ENCODE measurements around the gene QARS1. TPM values are rescaled to one million over a fixed set of nuclear protein-coding genes. Genes with fewer than 3 reads are reported as not detected.
A peak's percentile ranks its signal among the peaks of the same experiment; 100 is the strongest.

The QARS1 gene
- total and polyA plus RNA-seq, 2 of the 13 experiments (the other 11 are each of a cell fraction or from before 2014, with no cell fraction given), result 307 to 327 TPM

DNA sequence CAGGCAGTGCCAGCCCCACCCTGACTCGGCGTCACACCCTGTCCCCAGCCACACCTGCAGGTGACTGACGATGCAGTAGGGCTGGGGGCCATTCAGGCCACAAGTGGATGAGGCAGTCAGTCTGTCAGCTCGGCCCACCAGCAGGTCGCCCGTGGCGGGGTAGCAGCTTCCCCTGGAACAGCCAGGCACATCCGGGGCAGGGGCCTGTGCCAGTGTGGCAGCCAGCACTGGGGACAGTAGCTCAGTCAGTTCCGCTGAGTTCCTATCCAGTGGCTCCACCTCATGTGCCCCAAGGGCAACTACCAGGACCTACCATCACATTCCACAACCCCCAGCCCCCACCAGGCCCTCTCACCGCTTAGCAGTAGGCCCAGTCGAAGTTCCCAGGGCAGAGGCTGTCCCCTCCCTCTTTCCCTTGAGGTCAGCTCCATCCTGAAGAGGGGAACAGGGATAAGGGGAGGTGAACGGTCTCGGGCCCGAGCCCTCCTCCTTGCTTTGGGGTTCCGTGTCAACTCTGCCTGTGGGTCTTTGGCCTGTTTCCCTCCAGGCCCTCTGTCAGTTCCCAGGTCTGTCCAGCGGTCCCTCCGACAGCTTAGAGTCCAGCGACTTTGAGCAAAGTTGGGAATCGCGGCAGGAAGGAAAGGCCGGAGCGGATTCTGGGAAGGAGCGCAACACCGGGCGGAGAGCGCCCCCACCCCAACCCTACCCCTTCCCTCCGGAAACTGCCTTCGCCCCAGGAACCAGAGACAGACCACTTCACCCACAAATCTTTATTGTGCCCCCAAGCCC is 28.1 kb upstream of the QARS1 start, which contains the start of gene LAMB2 (continued):
- peak; percentile 82 for TF ChIP-seq POLR2G (IDR thresholded peaks at IDR 0.05; ENCODE audit: low read depth, low read length)
- no peak for TF ChIP-seq ZNF652 (CRISPR knock-in tag; IDR thresholded peaks at IDR 0.05; ENCODE audit: borderline replicate concordance, low read depth)
- TF ChIP-seq GABPB1 (CRISPR knock-in tag; IDR thresholded peaks at IDR 0.05), result peak; percentile 57
- TF ChIP-seq, protein P1, sequence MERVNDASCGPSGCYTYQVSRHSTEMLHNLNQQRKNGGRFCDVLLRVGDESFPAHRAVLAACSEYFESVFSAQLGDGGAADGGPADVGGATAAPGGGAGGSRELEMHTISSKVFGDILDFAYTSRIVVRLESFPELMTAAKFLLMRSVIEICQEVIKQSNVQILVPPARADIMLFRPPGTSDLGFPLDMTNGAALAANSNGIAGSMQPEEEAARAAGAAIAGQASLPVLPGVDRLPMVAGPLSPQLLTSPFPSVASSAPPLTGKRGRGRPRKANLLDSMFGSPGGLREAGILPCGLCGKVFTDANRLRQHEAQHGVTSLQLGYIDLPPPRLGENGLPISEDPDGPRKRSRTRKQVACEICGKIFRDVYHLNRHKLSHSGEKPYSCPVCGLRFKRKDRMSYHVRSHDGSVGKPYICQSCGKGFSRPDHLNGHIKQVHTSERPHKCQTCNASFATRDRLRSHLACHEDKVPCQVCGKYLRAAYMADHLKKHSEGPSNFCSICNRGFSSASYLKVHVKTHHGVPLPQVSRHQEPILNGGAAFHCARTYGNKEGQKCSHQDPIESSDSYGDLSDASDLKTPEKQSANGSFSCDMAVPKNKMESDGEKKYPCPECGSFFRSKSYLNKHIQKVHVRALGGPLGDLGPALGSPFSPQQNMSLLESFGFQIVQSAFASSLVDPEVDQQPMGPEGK (CRISPR knock-in tag; IDR thresholded peaks at IDR 0.05), result peak; percentile 89
- TF ChIP-seq ZBTB7A (CRISPR knock-in tag; IDR thresholded peaks at IDR 0.05), result peak; percentile 26; the same call in 1 of the 2 replicates
- TF ChIP-seq, protein P2, sequence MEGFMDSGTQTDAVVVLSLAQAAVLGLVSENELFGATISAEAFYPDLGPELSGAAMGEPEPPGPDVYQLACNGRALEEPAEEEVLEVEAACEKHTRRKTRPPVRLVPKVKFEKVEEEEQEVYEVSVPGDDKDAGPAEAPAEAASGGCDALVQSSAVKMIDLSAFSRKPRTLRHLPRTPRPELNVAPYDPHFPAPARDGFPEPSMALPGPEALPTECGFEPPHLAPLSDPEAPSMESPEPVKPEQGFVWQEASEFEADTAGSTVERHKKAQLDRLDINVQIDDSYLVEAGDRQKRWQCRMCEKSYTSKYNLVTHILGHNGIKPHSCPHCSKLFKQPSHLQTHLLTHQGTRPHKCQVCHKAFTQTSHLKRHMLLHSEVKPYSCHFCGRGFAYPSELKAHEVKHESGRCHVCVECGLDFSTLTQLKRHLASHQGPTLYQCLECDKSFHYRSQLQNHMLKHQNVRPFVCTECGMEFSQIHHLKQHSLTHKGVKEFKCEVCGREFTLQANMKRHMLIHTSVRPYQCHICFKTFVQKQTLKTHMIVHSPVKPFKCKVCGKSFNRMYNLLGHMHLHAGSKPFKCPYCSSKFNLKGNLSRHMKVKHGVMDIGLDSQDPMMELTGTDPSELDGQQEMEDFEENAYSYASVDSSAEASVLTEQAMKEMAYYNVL (CRISPR knock-in tag; IDR thresholded peaks at IDR 0.05; ENCODE audit: borderline replicate concordance), result peak; percentile 57; the same call in 1 of the 2 replicates
- TF ChIP-seq, protein P3, sequence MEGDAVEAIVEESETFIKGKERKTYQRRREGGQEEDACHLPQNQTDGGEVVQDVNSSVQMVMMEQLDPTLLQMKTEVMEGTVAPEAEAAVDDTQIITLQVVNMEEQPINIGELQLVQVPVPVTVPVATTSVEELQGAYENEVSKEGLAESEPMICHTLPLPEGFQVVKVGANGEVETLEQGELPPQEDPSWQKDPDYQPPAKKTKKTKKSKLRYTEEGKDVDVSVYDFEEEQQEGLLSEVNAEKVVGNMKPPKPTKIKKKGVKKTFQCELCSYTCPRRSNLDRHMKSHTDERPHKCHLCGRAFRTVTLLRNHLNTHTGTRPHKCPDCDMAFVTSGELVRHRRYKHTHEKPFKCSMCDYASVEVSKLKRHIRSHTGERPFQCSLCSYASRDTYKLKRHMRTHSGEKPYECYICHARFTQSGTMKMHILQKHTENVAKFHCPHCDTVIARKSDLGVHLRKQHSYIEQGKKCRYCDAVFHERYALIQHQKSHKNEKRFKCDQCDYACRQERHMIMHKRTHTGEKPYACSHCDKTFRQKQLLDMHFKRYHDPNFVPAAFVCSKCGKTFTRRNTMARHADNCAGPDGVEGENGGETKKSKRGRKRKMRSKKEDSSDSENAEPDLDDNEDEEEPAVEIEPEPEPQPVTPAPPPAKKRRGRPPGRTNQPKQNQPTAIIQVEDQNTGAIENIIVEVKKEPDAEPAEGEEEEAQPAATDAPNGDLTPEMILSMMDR (CRISPR knock-in tag; IDR thresholded peaks at IDR 0.05), result peak; percentile 60
- peak; percentile 72 for TF ChIP-seq BORCS8-MEF2B (CRISPR knock-in tag; IDR thresholded peaks at IDR 0.05)
- TF ChIP-seq, protein P4, sequence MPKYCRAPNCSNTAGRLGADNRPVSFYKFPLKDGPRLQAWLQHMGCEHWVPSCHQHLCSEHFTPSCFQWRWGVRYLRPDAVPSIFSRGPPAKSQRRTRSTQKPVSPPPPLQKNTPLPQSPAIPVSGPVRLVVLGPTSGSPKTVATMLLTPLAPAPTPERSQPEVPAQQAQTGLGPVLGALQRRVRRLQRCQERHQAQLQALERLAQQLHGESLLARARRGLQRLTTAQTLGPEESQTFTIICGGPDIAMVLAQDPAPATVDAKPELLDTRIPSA (CRISPR knock-in tag; IDR thresholded peaks at IDR 0.05; ENCODE audit: borderline replicate concordance), result no peak
- TF ChIP-seq, protein P5, sequence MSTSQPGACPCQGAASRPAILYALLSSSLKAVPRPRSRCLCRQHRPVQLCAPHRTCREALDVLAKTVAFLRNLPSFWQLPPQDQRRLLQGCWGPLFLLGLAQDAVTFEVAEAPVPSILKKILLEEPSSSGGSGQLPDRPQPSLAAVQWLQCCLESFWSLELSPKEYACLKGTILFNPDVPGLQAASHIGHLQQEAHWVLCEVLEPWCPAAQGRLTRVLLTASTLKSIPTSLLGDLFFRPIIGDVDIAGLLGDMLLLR (CRISPR knock-in tag; IDR thresholded peaks at IDR 0.05), result peak; percentile 71; the same call in 1 of the 2 replicates
- peak; percentile 3; the same call in 1 of the 2 replicates for TF ChIP-seq ZNF598 (CRISPR knock-in tag; IDR thresholded peaks at IDR 0.05; ENCODE audit: borderline replicate concordance)
- peak; percentile 90 for TF ChIP-seq SAP130 (CRISPR knock-in tag; IDR thresholded peaks at IDR 0.05; ENCODE audit: low read depth)
- TF ChIP-seq SPEN (CRISPR knock-in tag; IDR thresholded peaks at IDR 0.05; ENCODE audit: low read depth), result peak; percentile 66
- TF ChIP-seq, protein P6, sequence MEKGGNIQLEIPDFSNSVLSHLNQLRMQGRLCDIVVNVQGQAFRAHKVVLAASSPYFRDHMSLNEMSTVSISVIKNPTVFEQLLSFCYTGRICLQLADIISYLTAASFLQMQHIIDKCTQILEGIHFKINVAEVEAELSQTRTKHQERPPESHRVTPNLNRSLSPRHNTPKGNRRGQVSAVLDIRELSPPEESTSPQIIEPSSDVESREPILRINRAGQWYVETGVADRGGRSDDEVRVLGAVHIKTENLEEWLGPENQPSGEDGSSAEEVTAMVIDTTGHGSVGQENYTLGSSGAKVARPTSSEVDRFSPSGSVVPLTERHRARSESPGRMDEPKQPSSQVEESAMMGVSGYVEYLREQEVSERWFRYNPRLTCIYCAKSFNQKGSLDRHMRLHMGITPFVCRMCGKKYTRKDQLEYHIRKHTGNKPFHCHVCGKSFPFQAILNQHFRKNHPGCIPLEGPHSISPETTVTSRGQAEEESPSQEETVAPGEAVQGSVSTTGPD (CRISPR knock-in tag; IDR thresholded peaks at IDR 0.05), result peak; percentile 50; the same call in 1 of the 2 replicates
- TF ChIP-seq, protein P7, sequence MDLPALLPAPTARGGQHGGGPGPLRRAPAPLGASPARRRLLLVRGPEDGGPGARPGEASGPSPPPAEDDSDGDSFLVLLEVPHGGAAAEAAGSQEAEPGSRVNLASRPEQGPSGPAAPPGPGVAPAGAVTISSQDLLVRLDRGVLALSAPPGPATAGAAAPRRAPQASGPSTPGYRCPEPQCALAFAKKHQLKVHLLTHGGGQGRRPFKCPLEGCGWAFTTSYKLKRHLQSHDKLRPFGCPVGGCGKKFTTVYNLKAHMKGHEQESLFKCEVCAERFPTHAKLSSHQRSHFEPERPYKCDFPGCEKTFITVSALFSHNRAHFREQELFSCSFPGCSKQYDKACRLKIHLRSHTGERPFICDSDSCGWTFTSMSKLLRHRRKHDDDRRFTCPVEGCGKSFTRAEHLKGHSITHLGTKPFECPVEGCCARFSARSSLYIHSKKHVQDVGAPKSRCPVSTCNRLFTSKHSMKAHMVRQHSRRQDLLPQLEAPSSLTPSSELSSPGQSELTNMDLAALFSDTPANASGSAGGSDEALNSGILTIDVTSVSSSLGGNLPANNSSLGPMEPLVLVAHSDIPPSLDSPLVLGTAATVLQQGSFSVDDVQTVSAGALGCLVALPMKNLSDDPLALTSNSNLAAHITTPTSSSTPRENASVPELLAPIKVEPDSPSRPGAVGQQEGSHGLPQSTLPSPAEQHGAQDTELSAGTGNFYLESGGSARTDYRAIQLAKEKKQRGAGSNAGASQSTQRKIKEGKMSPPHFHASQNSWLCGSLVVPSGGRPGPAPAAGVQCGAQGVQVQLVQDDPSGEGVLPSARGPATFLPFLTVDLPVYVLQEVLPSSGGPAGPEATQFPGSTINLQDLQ (CRISPR knock-in tag; IDR thresholded peaks at IDR 0.05), result no peak
- TF ChIP-seq ZNF83 (CRISPR knock-in tag; IDR thresholded peaks at IDR 0.05; ENCODE audit: borderline replicate concordance), result no peak
